Measurements from ENCODE around the gene SHISA6.
"Not testable (repeated sequence)": the region's sequence is repeated elsewhere in the genome, so short reads cannot be mapped to it uniquely, and the experiment has no call there.

SHISA6 gene

GRCh38 chr17:11267999-11268575 lies 27.1 kb downstream of the SHISA6 start:
- no peak for DNase-seq

- no peak for DNase-seq
Measured at GRCh38 chr17:11269210-11269609, 28.2 kb downstream of the SHISA6 start.

- DNase-seq, result no peak
Measured at GRCh38 chr17:11272191-11272590, 31.2 kb downstream of the SHISA6 start.

DNA sequence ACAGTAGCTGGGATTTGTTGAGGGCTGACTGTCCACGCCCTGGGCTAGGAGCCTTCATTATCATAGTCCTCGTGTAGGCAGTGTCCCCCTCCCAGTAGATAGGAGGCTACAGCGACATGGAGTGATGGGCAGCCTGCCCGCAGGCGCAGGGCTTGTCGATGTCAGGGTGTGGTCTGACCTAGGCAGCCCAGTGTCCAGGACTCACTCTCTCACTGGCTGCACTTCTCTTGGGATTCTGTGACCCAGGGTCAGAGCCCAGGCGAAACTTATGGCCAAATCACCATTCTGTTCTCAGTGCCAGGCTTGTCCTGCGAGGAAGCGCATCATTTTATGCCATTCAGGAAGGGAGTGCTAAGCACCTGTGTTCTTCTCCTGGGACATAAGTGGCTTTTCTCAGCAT lies 32.6 kb downstream of the SHISA6 start:
- no peak for DNase-seq

DNA sequence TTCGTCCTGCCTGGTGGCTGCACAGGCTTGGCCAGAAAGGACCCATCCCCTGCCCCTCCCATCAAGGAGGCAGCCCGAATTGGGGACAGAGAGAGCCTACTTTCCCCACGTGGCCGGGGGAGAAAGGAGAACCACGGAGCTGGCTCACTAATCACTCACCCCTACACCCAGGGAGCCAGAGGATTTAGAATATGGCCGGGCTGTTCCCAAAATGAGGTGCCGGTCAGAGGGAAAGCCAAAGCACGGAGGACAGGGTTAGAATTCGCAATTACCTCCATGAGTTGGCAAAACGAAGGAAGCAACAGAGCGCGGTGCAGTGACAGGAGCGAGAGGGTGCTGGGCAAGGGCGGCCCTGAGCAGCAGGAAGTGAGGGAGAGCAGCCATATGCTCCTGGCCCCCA lies 33.1 kb downstream of the SHISA6 start:
- no peak for DNase-seq

DNA sequence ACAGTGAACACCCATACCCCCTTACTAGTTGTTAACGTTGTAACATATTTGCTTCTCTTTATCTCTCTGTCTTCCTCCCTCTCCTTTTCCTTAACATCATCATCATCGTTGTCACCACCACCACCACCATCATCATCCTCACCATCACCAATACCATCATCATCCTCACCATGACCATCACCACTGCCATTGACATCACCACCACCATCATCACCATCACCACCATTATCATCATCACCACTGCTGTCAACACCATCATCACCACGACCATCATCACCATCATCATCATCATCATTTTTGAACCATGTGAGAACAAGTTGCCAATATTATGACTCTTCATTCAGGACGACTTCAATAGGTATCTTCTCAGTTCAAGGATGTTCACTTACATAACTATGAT lies 35.5 kb downstream of the SHISA6 start:
- no peak for DNase-seq

DNA sequence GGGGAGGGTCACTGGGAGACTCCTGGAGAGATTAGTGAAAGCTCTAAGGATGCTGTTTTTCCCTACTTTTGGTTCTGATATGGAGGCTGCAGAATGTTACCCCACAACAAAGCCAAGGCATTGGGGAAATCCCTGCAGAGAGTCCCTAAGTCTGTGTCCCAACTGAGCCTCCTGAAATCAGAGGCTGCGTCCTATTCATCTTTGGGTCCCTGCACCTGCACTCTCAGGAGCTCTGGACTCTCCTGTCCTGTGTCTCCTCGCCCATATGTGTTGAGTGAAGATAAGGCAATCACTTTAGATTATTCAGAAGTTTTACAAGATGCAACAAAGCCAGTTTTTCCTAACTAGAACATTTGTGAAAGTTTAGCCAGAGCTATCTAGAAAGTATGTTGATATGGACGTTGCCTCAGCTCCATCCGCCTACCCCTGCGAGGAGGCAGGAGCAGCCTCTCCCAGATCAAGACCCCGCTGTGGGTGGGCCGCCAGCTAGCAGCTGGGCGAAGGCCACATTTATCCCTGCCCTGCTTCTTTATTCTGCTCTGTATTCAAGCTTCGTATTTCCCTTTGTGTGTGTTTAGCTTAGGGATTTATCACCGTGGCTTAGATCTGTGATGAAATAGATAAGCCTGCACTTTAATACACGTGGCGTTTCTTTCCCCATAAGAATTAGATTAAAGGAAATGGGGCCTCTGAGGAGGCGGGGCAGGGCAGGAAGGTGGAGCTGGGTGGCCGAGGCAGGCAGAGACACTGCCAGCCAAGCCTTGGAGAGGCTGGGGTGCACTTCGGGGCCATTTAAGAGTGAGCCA lies 37.4 kb downstream of the SHISA6 start:
- DNase-seq, result no peak

- no peak for DNase-seq
Measured at GRCh38 chr17:11278992-11279270, 37.9 kb downstream of the SHISA6 start.

GRCh38 chr17:11279776-11280344 lies 38.8 kb downstream of the SHISA6 start:
- no peak for DNase-seq

DNA sequence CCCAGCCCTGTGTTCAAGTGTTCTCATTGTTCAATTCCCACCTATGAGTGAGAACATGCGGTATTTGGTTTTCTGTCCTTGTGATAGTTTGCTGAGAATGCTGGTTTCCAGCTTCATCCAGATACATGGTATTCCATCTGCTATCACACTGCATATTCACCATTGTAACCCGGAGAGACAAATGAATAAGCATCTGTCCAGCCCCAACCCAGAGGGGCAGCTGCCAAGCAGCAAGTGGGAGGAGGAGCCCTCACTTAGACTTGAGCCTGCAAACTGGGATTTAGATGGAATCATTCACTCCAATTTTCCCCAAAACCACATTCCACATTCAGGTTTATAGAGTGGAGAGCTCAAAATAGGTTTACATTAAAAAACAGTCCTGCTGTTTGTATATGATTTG lies 41.6 kb downstream of the SHISA6 start:
- no peak for DNase-seq

DNA sequence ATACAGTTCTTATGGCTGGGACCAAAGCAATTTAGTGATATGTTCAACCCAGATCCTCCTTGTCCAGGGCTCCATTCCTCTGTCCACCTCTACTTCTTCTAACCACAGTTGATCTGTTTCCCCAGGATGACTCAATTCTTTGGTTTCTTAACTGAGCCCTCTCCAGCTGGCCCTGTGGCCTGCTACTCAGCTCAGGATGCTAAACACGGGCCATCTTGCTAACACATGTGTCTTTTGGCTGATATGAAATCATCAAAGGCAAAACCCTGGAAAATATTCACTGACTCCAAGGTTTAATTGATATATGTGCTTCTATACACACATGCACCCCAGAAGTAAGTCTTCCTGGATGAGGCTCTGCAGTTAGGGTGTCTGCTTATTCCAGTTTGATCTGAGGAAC lies 43.8 kb downstream of the SHISA6 start:
- no peak for DNase-seq

DNA sequence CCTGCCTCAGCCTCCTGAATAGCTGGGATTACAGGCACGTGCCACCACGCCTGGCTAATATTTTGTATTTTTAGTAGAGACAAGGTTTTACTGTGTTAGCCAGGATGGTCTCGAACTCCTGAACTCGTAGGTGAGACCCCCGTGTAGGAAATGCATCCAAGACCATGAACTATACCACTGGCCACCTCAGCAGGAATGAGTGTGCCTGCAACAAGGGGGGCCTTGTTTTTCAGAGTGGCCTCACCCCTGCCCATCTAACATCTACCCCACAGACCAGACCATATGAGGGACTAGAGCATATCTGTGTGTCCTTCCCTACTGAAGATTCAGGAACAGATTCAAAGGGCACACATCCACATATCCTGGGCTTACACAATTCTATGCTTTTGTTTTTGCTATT lies 44.9 kb downstream of the SHISA6 start:
- DNase-seq, result no peak

DNA sequence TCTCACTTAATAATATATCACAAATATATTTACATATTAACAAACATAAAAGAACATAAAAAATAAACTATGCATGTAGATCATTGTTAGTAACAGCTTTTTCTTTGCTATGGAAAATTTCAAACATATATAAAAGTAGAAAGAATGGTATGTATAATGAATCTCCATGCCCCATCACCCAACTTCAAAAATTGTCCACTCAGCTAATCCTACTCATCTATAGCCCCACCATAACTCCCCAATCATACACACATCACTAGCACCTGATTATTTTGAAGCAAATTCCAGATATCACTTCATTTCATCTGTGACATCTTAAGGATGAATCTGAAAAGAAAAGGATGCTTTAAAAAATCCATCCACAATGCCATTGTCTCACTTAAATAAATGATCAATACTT lies 46.8 kb downstream of the SHISA6 start:
- no peak for DNase-seq

GRCh38 chr17:11290814-11291213 lies 49.8 kb downstream of the SHISA6 start:
- DNase-seq, result no peak

DNA sequence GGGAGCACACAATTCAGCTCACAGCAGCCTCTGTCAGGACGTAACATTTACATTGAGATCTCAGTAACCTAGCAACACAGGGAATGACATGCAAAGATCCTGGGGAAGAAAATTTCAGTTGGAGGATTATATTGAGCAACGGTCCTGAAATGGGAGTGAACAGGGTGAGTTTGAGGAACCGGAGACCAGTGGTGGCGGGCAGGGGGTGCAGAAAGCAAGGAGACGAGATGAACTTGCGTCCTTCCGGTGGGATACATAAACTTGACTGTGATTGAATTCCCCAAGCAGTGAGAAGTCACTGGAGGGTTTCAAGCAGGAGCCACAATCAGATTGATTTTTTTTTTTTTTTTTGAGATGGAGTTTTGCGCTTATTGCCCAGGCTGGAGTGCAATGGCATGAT lies 51.5 kb downstream of the SHISA6 start:
- DNase-seq, result no peak

DNA sequence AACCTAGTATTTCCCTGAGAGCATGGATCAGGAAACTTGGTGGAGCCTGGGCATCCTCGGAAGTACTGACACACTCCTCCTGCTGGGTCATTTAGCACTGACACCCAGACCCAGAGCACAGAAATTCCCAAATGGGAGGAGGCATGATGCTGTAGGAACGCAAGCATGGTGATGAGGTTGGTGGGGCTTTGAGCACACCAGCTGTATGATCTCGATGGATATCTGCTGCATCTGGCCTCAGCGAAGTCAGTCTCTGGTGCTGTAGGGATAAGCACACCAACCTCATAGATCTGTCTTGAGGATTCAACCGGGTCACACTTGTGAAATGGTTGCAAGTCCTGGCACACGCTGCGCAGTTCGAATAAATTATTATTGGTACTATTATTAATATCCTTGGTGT lies 52.5 kb downstream of the SHISA6 start:
- DNase-seq, result no peak

- DNase-seq, result no peak
Measured at GRCh38 chr17:11294826-11295225, 53.8 kb downstream of the SHISA6 start.

DNA sequence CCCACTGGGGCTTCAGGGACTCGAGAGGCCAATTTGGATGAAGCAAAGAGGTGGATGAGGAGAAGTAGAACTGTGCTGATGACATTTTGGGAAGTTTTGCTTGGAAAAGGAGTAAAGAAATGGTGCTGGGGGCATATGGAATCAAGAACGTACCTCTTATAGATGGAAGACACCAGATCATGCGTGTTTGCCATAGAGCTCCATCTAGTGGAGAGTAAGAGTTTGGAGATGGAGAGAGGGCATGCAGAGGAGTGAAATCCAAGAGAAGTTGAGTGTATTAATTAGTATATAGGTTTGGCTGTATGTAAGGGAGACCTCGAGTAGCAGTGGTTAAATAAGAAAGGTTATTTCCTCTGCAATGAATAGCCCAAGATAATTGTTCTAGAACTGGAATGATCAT lies 56.0 kb downstream of the SHISA6 start:
- DNase-seq, result peak; percentile 11

DNA sequence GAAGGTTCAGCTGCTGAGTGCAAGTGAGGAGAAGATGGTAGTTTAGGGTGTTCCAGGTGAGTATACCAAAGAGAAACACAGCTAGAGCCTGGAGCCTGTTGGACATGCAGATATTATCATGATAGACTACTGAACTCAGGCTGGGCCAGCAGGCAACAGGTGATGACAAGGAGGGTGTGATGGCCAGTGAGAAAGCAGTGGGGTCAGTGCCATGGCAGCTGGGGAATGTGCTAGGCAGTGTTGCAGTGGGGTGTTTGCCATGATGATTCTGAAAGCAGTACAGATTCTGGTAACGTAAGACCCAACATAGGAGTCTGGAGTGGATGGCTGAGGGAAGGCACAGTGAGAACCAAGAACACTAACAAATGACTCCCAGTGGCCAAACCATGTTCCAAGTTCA lies 57.4 kb downstream of the SHISA6 start:
- no peak for DNase-seq

DNA sequence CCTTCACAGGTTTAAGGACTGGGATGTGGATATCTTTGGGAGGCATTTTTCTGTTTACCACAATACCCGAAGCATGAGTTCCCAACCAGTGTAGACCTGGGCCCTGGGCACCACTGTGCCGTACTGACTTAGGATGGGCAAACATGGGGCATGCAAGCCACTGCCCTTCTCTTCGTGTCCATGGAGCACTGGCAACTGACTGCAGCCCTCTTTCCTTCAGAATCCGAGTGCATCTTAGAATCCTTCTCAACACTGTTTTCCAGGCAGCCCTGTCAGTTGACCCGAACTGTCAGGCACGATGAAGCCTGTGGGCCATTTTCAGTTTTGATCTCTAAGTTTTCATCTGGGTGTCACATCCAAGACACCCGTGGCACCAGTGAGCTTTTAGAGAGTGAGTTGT lies 59.2 kb downstream of the SHISA6 start:
- no peak for DNase-seq

- DNase-seq, result no peak
Measured at GRCh38 chr17:11300738-11301137, 59.7 kb downstream of the SHISA6 start.

GRCh38 chr17:11301874-11302273 lies 60.9 kb downstream of the SHISA6 start:
- not testable (repeated sequence) for DNase-seq

DNA sequence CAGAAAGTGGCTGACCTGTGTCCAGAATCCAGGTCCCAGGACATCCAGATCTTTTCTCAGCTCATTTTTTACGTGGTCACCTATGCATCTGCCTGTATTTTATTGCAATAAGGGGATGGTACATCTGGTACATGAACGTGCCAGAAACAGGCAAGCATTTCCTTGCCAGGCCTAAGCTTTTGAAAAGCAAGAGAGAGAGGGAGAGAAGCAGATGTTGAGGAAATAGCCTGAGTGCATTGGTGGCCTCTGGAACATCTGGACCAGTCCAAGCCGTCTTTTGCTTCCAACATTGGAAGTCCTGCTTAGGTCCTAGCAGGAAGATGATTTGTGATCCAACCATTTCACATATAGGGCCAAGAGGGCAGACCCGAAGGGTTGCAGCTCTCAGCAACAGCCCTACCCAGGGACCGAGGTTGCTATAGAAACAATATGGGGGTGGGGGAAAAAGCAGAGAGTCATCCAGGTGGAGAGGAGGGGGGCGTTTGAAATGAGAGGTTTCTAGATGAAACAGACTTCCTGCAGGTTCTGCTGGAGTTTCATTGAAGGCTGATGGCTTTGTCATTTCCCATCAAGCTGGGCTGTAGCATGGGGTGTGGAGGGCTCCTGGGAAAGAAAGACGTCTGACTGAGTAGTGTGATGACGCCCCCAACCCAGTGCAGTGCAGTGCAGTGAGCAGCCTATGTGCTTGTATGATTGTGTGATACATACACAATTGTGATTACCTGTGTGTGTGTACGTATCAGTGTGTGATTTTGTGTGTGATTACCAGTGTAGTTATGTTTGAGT lies 61.6 kb downstream of the SHISA6 start:
- DNase-seq, result no peak

Data from fibroblast of skin of scalp (primary cell).